A673 (cell line): ENCODE measurements around the gene SGPL1. TPM values are rescaled to one million over a fixed set of nuclear protein-coding genes. Genes with fewer than 3 reads are reported as not detected.

ENCODE experiments used
- BruUV-seq: library from RNA; stranded (reverse); fragments of 400-500 nt; replicated peaks from 2 replicates; lab custom pipeline; 2021; lab: Mats Ljungman, UMichigan
- CTCF ChIA-PET: fragments of 300-600 bp; sonication (Branson Sonifier 250); formaldehyde crosslinking; loops from one replicate; lab custom pipeline; 2022; ENCODE audit warnings: antibody characterized with exemption; lab: Charles Lee
- POLR2A ChIA-PET: fragments of 300-600 bp; sonication (Branson Sonifier 250); formaldehyde crosslinking; loops from one replicate; lab custom pipeline; 2022; ENCODE audit warnings: antibody characterized with exemption; ENCODE audit not compliant: low non-redundant PET; lab: Charles Lee
- DNase-seq: peaks from one replicate; pipeline ENCODE4 v3.0.0-alpha.2; 2015; ENCODE audit warnings: low spot score
- H3K27ac ChIP-seq: fragments of 200-600 bp; sonication (generic); 2 replicates; pipeline ENCODE4 v1.5.1; 2016; ENCODE audit warnings: mixed run types, low read depth, mild to moderate bottlenecking, mixed read lengths, antibody characterized with exemption, low read length; ENCODE audit not compliant: poor library complexity, severe bottlenecking
- H3K27me3 ChIP-seq: fragments of 200-600 bp; sonication (generic); replicated peaks from 2 replicates; pipeline ENCODE4 v1.6.1; 2017; ENCODE audit warnings: mixed run types, low read depth, mild to moderate bottlenecking, mixed read lengths, antibody characterized with exemption, low read length; ENCODE audit not compliant: insufficient read depth, poor library complexity
- H3K36me3 ChIP-seq: fragments of 200-600 bp; sonication (generic); 2 replicates; pipeline ENCODE4 v1.6.1; 2016; ENCODE audit warnings: mixed run types, mild to moderate bottlenecking, mixed read lengths, antibody characterized with exemption, low read length; ENCODE audit not compliant: insufficient read depth, poor library complexity, severe bottlenecking
- H3K4me1 ChIP-seq: fragments of 200-600 bp; sonication (generic); 2 replicates; pipeline ENCODE4 v1.6.1; 2017; ENCODE audit warnings: mixed run types, mild to moderate bottlenecking, mixed read lengths, antibody characterized with exemption, low read length; ENCODE audit not compliant: insufficient read depth, poor library complexity, severe bottlenecking
- H3K4me3 ChIP-seq: fragments of 200-600 bp; sonication (generic); 2 replicates; pipeline ENCODE4 v1.5.1; 2016; ENCODE audit warnings: low read depth, mixed run types, mild to moderate bottlenecking, mixed read lengths, low read length; ENCODE audit not compliant: poor library complexity, severe bottlenecking
- H3K9me3 ChIP-seq: fragments of 200-600 bp; sonication (generic); 2 replicates; pipeline ENCODE4 v1.6.1; 2016; ENCODE audit warnings: mixed run types, low read depth, mild to moderate bottlenecking, mixed read lengths, antibody characterized with exemption, low read length; ENCODE audit not compliant: poor library complexity, severe bottlenecking
- CTCF ChIP-seq: fragments of 300-800, 200-600 bp; sonication (generic); conservative IDR thresholded peaks from 2 replicates; pipeline ENCODE4 v1.5.1; 2017; ENCODE audit warnings: low read depth, mild to moderate bottlenecking, antibody characterized with exemption, low read length, moderate library complexity, mixed read lengths
- EZH2 ChIP-seq: fragments of 200-600 bp; sonication (generic); IDR thresholded peaks from 2 replicates; pipeline ENCODE4 v1.6.1; 2017; ENCODE audit warnings: borderline replicate concordance, low read depth, mild to moderate bottlenecking, mixed read lengths, antibody characterized with exemption, low read length; ENCODE audit not compliant: poor library complexity, severe bottlenecking
- intact Hi-C: fragments of 100-400 bp; cut with micrococcal nuclease; formaldehyde crosslinking; loops from one replicate; pipeline ENCODE4 v1.10.0; 2022; ENCODE audit not compliant: unreplicated experiment
- total RNA-seq: library from RNA; stranded (reverse); gene quantifications from 2 replicates; pipeline ENCODE4 v1.2.3, GENCODE V29; 2021

The SGPL1 gene
- total RNA-seq, 1 experiment from 2014 or later, result 48.6 TPM

DNA sequence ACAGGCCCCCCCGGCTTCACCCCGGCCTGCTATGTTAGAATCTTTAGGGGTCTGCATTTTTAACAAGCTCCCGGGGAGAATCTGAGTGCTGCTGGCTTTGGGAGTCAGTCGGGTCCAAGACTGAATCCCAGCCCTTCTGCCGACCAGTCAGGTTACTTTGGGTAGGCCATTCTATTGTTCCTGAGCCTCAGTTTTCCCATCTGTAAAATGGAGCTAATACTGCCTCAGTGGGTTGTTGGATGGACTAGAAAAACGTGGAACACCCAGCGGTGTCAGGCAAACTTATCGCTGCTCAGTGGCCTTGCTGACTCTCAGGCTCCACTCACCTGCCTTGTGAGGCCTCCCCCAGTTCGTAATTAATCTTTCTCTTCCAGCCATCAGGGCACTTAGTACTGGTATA lies 42.3 kb upstream of the SGPL1 start:
- H3K27me3 ChIP-seq, result no peaks in the 10 kb centered on the region
- CTCF ChIA-PET, result no interaction called here

DNA sequence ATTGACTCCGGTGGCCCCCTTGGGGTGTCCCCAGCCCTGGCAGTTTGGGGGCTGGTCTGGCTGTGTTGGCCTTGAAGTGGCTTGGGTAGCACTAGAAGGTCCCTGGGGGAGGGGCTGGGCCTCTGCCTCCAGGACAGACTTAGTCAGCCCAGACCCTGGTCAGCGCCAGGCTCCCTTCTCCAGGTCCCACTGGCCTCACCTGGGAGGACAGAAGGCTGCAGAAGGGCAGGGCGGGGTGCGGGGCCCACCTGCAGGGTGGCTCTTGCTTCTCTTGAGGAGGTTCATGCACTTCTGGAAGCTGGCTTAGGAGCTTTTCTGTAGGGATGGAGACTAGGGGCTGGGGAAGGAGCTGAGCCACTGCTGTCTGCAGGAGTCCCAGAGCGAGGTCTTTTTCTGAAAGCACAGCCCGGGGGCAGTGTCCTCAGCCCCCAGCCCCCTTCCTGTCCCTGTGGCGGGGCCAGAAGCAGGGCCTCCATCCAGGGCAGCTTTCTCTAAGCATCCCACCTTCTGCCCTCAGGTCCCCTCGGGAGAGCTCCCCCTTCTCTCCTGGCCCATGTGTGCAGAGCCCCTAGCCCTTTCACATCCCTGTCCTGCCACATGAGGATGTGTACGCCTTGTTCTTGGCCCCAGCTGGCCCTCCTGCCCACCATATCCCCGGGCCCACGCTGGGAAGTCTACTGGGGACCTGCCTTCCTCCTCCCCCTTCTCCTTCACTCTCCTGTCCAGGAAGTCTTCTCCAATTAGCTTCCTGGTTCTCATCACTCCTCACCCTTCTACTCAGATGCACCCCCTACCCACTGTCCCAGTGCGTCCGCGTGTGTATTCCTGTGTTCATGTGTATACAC lies 41.6 kb upstream of the SGPL1 start:
- Histone ChIP-seq H3K36me3 (no peaks in the 10 kb centered on the region), H3K4me1 (no peaks in the 10 kb centered on the region), H3K9me3 (no peaks in the 10 kb centered on the region), H3K4me3 (no peak overlapping the region), H3K27ac (no peak overlapping the region), H3K27me3 (no peaks in the 10 kb centered on the region)
- BruUV-seq, result no TSS peak
- TF ChIP-seq EZH2, result no peak
- no peak for TF ChIP-seq CTCF
- ChIA-PET CTCF (no interaction called here), POLR2A (no interaction called here)
- no peak for DNase-seq
- intact Hi-C loops, result no loop called here

More for the DNA sequence above, 42.3 kb upstream of the SGPL1 start:
- Histone ChIP-seq H3K36me3 (no peaks in the 10 kb centered on the region), H3K9me3 (no peaks in the 10 kb centered on the region), H3K4me1 (no peaks in the 10 kb centered on the region), H3K4me3 (no peak overlapping the region), H3K27ac (no peak overlapping the region)
- BruUV-seq, result no TSS peak
- TF ChIP-seq CTCF (no peak), EZH2 (no peak)
- DNase-seq, result no peak
- intact Hi-C loops, result no loop called here
- POLR2A ChIA-PET, result no interaction called here

- ChIA-PET CTCF (no interaction called here), POLR2A (no interaction called here)
- H3K27me3 ChIP-seq, result no peaks in the 10 kb centered on the region
- DNase-seq, result no peak
- intact Hi-C loops, result no loop called here
- BruUV-seq, result no TSS peak
- no peak overlapping the region for H3K4me3 ChIP-seq
- TF ChIP-seq EZH2, result no peak
- TF ChIP-seq CTCF, result no peak
- H3K4me1 ChIP-seq, result no peaks in the 10 kb centered on the region
- H3K36me3 ChIP-seq, result no peaks in the 10 kb centered on the region
- no peak overlapping the region for H3K27ac ChIP-seq
- H3K9me3 ChIP-seq, result no peaks in the 10 kb centered on the region
Observed at GRCh38 chr10:70774810-70775678, 40.7 kb upstream of the SGPL1 start.
